ENCODE results near the gene C1RL.

- TF ChIP-seq CTCF (conservative IDR thresholded peaks at IDR 0.05 in 1 of 2, IDR thresholded peaks at IDR 0.05 in 1 of 2; ENCODE audit: extremely low read depth in 1 of 2, insufficient read depth in 1 of 2, low read depth in 1 of 2, low read length in 2 of 2) (no peak), EZH2 (IDR thresholded peaks at IDR 0.05; ENCODE audit: borderline replicate concordance, low read length) (no peak)
These were observed 27.1 kb upstream of the C1RL start for GRCh38 chr12:7136071-7136470.
